CD4-positive, alpha-beta T cell treated with Interleukin-4 for 4 hours (primary cell): Measurements from ENCODE around the gene RAC3.

Experiments used
- DNase-seq: peaks from one replicate; pipeline ENCODE4 v3.0.0-alpha.2; 2020

Gene RAC3

DNA sequence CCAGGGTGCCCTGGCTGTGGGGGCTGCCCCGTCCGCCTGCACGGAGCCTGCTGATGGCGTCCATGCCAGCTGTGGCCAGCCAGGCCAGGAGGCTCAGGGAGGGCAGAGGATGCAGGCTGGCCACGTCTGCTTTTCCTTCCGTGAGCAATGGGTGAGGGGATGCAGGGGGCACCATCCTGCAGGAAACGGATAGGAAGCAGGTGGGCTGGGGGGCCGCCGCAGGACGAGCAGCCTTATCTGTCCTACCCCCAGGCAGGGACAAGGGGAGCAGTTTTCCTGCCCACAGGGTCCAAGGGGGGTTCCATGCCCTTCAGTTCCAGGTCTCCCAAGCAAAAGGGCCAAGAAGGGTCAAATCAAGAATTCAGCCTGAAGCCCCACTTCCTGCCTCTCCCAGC is 27.4 kb downstream of the RAC3 start:
- no peak for DNase-seq

DNA sequence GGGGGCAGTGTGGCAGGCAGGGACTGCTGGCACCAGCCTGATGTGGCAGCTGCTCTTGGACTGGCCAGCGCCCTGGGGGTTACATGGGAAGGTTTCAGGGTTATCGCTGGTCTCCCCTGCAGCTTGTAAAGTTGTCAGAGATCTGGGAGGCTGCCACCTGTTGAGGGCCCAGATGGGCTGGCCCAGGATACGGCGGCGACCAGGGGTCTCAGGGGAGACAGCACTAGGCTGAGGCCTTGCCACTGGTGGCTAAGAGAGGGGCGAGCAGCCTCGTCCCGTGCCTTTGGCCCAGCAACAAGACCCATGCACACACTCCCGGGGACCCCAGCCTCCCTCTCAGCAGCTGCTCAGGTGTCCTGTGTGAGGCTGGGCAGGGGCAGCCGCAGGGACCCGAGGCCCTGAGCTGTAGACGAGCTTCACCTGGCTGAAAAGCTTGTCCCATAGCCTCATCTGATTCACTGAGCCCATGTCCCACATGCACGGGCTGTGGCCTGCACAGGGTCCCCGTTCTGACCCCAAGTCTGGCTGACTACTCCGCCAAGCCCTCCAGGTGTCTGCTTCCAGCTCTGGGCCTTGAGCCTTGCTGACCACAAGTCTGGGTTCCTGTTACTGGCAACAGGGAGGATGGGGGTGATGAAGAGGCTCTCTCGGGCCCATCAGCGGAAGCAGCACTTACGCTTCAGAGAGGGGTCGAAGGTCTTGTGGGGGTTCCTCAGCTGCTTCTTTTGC is 28.0 kb downstream of the RAC3 start:
- DNase-seq = no peak

DNA sequence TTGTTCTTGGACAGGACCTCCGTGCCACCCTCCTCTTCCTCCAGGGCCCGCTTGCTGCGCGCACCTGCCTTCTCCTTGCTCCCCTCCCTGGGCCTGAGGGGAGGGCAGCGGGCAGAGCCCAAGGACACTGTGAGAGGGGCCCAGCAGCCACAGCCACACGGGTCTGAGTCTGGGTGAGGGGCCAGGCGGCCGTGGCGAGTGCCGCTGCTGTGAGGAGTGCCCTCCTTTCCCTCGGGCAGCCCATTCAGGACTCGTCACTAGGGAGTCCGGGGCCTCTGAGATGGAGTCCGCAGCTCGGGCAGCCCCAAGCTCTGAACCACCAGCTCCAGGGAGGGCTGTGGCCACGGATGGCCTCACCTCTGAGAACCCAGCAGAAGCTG is 28.5 kb downstream of the RAC3 start:
- DNase-seq = no peak

DNA sequence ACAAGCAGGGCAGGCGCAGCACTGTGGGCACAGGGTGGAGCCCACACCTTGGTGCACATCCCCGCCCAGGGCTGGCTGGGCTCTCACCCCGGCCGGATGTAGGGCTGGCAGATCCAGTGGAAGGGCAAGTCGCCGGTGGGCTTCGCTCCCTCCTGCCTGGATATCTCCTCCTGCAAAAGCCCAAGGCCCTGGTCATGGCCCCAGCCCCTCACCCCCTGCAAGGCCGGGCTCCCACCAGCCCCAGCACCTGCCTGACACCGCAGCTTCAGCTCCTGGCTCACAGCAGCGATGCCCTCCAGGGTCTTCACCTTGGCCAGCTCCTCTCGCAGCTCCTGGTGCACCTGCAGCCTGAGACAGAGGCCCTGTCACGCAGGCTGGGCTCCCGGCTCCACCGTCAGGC is 29.1 kb downstream of the RAC3 start:
- DNase-seq = no peak

DNA sequence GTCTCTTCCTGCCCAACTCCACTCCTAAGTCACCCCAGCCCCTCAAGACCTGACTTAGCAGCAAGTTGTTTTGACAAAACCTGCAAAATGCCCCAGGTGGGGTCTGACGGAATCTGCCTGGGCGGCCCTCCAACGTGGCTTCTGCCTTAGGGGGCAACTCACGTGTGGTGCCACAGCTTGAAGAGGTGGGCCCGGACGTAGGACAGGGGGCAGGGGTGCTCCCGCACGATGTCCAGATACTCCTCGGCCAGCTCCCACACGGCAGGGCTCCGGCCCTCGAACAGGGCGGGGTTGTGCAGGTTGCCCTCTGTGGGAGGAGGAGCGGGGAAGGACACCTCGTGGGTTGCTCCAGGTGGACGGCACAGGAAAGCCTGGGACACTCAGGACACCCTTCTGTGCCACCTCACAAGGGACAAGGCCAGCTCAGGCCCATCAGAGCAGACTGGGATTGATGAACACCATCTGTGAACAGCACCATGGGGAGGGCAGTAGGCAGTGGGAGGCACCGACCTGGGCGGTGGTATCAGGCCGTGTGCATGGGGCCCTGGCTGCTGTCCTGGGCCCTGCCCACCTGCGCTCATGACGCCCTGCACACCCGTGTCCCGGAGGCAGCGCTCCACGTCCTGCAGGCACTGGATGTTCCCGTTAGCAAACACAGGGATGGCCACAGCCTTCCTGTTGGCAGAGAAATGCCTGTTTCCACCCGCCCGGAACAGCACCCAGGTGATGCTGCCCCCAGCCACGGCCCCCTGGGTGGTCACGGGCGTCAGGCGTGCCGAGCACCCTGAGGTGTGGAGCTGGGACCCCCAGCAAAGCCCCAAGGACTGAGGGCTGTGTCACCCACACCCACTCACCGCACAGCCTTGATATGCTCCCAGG is 29.8 kb downstream of the RAC3 start:
- no peak for DNase-seq

DNA sequence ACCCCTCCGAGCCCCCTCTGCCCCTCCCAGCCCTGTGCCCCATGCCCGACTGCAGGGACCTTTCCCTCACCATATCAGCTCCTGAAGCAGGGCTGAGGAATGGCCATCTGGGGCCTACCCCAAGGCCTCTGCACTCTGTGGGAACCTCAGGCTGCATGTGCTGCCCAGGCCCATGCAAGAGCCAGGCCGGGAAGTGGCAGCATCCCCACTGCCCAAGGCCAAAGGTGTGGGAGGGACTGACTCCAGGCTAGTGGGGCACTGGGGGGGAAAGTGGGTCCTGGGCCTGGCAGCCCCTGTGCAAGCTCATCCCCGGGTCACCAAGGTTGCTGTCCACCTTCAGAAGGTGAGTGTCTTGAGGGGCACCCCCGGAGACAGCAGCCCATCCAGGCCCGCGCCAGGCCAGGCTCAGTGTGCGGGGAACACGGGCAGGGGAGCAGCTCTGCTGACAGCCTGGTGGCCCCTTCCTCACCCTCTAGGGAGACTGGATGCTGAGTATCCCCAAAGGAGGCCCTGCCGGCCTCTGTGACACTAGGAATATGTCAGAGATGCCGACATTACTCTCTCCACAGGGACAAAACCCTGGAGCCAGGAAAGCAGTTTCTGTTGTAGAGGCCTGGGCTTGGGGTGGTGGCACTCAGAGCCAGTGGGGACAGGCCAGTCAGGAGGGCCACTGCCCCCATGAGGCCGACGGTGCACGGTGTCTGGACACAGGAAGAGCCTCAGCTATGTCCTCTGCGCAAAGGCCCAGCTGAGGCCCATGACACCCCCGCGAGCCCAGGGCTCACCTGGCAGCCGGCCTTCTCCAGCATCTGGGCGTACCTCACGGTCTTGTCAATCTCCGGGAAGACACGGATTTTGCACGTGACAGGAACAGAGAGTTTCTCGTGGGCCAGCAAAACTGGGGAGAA is 30.9 kb downstream of the RAC3 start:
- no peak for DNase-seq

DNA sequence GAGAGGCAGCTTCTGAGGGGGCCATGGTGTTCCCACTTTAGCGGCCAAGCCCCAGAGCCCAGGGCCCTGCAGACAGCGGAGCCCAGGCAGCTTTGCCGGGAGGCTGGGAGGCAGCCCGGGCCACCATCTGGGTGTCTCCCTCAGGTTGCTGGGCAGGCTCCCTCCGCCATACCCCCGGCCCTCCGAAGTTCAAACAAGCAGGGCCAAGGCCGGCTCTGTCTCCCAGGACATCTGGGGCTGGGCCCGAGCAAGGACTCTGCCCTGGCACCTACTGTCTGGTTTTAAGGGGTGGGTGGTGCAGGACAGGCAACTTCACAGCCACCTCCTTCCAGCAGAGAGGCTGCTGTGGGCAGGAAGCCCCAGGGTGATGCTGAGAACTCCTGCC is 31.5 kb downstream of the RAC3 start:
- no peak for DNase-seq

DNA sequence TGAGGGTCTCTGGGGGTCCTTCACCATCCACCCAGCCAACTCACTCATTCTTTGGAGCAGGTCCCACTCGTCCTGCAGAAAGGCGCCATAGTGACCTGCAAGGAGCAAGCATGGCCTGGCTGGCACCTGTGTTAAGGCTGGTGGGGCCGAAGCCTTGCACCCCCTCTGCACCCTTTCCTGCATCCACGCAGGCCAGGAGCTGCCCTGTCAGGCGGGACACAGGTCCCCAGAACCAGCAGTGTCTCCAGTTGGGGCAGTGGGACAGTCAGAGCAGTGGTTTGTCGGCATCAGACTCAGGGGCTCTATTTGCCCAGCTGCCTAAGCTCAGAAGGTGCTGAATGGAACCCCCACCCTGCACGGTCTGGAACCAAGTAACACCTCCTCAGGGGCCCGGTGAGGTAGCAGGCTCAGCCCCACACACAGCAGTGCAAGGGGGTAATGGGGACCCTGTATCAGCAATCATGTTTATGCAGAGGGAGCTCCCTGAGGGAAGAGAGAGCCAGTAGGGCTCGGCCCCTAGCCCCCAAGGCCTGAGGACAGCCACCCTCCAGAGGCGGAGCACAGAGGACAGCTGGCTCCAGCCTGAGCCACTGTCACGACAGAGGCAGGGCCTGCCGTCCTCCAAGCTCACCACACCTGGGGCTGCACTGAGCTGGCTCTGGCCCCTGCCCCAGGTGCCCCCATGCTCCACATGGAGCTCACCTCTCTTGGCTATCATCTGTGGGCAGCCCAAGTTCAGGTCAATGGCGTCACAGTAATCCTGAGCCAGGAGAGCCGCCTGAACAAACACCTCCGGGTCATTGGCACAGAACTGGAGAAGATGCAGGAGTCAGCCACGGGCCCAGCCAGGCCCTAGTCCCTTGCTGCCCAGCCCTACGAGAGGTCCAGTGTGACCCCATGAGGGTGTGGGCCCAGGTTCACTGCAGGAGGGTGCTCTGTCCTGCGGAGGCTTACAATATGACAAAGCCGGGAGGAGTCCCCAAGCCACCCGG is 32.2 kb downstream of the RAC3 start:
- no peak for DNase-seq

DNA sequence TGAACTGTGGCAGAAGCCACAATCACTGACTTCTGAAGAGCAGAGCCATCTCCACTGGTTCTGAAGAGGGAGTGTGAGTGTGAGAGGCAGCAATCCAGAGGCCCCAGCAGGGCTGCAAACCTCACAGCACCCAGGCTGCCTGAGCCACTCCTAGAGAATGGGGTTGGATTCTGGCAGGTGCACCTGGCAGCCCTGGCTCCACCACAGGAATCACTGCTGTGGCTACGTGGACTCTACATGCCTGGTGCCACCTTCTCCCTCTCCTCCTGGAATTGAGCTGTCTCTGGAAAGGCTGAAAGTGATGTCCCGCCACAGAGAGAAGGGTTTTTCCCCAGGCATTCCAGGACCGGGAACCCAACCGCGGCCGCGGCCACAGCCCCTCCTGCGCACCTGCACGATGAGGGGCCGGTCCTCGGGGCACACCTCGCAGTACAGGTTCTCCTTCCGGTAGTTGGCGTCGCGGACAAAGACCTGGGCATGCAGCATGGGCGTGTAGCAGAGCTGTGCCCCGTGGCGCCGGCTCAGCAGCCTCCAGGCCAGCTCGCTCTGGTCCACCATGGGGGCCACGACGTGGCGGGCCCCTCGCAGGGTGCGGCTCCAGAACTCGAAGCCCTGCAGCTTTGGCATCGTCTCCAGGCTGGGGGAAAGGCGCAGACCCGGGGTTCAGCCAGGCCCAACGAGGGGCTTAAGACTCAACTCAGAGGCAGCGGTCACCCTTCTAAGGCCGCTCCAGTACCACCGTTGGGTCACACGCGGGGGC is 33.1 kb downstream of the RAC3 start:
- DNase-seq = no peak

DNA sequence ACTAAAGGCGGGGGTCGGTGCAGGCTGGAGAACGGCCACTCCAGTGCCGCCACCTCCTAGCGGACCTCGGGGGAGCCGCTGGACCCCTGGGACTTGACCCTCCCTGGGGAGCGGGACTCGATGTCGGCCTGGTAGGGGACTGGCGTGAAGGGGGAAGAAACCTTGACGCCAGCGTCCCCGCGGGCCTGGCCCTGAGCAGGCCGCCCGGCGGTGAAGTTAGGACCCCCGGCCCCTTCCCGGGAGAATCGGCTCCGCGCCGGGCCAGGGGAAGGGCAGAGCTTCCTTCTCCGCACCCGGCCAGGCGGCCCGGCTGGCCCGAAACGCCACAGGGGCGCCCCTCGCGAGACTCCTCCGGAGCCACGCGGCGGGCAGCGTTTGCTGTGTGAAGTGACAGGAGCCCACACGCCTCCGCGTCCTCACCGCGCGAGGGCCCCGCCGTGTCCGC is 33.7 kb downstream of the RAC3 start:
- peak; percentile 5 for DNase-seq

DNA sequence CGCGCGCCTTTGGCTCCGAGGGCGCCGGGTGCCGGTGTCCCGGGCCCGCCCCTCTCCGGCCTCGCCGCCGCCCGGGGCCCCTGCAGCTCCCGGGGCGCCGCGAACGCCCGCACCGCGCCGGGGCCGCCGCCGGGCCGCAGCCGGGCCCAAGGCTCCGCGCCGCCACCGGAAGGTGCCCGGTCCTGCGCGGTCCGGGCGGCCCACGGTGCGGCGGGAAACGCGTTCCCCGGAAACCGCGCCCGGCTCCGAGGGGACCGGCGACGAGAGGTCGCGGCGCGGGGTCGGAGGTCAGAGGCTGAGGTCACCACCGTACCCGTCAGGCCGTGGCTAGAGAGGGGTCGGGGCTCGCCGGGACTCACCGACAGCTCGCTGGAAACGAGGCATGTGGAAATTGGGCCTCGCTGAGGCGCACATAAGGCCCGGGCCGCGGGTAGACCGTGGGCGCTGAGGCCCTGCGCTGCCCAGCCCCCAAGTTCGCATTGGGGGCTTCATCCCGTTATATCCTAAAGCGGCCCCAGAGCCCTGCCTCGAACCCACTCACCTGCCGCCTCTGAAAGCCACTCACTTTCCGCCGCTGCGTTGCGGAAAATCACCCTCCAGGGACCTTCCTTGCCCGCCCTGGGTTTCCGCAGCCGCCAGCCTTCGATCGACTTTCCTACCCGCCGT is 34.3 kb downstream of the RAC3 start, which contains the start of gene DUS1L:
Gene DUS1L (minus strand): TSS at position 167 of the 666 bp plus-strand sequence. CDS start 745 bp downstream, outside the sequence.
- peak; percentile 54 for DNase-seq

DNA sequence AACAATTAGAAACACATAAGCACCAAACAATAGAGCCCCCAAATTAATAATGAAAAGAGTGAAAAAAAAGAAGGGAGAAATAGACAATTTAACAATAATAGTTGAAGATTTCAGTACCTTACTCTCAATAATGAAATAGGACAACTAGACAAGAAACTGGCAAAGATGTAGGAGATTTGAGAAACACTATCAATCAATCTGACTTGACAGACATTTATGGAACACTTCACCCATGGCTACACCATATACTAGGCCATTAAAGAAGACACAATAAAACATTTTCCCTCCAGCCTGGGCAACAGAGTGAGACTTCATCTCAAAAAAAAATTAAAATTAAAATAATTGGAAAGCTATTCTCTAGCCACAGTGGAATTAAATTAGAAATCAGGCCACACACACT is 39.1 kb downstream of the RAC3 start:
- no peak for DNase-seq

DNA sequence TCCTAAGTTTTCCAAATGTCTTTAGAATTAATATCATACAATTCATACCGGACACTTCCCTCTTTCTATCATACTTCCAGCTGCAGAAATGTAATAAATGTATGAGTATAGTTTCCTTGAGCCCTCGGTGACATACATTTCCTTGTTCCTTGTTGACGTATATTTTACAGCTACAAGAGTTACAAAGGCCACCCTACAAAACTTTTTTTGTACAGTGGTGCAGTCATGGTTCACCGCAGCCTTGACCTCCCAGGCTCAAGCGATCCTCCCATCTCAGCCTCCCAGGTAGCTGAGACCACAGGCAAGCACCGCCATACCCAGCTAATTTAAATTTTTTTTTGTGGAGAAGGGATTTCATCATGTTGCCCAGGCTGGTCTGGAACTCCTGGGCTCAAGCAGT is 41.3 kb downstream of the RAC3 start:
- DNase-seq = no peak

DNA sequence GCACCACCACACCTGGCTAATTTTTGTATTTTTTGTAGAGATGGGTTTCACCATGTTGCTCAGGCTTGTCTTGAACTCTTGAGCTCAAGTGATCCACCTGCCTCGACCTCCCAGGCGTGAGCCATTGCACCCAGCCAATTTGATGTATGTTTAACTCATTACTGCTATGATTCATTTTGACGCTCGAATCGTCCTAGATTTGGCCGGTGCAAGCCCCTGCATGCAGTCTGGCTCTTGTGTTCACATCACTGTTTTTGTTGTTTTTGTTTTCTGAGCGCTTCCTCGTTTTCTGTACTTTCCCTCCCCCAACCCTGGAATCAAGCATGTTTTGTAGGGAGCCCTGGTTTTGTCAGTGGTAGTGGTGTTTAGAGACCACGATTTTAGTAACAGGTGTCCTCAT is 42.0 kb downstream of the RAC3 start:
- DNase-seq = no peak

DNA sequence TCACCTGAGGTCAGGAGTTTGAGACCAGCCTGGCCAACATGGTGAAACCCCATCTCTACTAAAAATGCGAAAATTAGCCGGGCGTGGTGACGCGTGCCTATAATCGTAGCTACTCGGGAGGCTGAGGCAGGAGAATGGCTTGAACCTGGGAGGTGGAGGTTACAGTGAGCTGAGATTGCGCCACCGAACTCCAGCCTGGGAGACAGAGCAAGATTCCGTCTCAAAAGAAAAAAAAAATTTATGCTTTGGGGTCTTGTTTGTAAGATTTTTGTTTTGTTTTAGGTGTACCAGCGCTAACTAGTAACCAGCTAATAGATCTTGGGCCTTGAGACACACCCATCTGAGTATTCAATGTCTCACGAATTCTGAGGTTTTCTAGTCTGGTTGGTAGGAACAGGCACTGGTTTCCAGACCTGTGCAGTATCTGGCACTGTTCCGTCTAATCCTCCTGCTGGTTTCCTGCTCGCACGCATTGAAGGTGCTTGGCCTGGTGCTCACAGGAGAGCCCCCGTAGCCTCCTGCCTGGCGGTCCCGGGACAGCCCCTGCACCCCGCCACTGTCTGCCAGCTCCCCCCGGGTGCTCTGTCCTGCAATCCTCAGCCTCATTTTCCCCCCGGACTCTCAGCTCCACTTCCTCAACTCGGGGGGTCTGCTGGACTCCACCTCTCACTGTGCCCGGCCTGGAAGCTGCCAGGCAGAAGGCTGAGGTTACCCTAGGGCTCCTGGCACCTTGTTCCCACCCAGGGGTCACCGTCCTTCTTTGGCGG is 44.7 kb downstream of the RAC3 start:
- DNase-seq = no peak

DNA sequence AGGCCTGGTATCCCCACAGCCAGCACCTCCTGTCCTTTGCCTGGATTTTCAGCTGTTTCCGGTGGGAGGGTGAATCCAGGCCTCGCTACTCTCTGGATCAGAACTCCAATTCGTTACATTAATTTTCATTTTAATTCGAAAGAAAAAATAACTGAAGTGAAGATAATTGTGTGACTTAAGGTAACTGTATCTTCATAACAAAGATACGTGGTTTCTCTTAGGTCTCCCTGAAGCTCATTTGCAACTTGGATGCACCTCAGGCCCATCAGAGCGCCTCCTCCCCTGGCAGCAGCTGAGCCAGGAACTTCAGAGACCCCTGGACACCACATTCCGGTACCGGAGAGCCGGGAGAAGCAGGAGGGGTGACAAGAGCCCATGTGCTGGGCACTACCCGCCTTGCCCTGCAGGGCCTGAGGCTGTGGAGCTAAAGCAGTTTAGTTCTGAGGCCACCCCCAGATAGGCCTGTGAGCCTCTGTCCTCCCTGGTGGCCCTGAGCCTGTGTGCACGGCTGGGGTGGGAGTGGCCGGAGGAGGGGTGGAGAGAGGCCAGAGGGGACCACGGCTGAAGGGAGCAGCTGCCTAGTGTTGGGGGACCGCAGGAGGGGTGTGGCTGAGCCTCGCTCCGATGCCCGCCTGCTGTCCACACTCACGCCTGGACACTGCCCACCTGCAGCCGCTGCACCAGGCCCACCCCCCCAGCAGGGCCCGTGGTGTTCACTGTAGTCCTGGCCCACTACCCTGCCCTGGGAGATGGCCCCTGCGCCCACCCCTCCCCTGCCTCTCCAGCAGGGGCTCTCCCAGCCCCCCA is 45.5 kb downstream of the RAC3 start:
- DNase-seq = no peak

DNA sequence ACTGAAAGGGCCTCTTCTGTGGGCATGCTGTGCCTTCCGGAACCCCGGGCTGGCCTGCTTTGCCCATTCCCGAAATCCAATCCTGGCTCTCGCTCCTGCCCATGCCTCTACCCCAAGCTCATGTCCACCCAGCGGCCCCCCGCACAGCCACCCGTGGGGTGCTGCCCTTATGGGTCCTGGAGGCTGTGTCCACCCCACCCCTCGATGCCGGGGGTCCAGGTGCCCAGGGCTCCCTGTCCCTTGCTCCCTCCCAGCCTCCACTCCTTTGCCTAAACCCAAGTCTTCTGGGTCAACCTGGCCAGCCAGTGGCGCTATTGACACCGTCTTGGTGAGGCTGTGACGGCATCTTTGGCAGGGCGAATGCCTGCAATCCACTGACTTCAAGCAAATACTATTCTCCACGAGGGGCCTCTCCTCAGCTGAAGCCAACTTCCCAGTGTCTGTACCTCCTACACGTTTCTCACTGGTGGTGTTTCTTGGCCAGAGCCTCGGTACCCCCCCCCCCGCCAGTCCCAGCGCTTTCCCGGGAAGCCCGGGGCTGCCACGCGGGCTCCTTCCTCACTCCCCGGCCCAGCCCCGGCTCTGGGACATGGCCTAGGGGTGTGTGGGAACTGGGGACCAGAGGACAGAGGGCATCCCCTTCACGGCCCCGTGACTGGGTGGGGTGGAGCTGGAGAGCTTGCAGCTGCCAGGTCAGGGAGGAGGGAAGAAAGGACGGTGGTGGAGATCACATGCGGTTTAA is 46.3 kb downstream of the RAC3 start:
- no peak for DNase-seq

DNA sequence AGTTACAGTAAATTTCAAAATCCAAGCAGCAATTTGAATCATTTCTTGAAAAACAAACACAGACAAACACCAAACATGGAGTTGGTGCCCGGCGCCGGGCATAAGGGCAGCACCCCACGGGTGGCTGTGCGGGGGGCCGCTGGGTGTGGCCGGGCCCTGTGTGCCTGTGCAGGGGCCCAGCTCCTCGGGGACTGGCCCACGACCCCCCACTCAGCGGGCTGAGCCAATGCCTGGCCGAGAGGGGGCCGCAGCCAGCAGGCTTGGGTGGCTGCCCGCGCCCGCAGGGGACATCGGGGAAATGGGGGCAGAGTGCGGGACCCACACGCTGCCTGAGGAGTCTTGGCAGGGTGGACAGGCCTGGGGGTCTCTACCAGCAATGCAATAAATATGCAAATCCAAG is 47.0 kb downstream of the RAC3 start:
- DNase-seq = no peak
